Measurements from ENCODE around the gene LRFN4. TPM values are rescaled to one million over a fixed set of nuclear protein-coding genes. Genes with fewer than 3 reads are reported as not detected.
A peak's percentile ranks its signal among the peaks of the same experiment; 100 is the strongest.

LRFN4 gene
- total RNA-seq, 2 donors from 2014 or later: 20.7 to 51.7 TPM

GRCh38 chr11:66868082-66868725 is 11.3 kb downstream of the LRFN4 start:
- H3K27me3 ChIP-seq: no peaks in the 10 kb centered on the region
- H3K9ac ChIP-seq (ENCODE audit: low read depth in 2 of 2, low read length in 2 of 2): no peak overlapping the region
- intact Hi-C loops (cut with DNase I): no loop called here
- no peaks in the 10 kb centered on the region for H3K36me3 ChIP-seq
- H3K27ac ChIP-seq: no peak overlapping the region
- peaks cover 5% of the 10 kb centered on the region for H3K4me1 ChIP-seq
- H3K4me3 ChIP-seq: no peak overlapping the region
- TF ChIP-seq CTCF (IDR thresholded peaks at IDR 0.05): no peak
- no peaks in the 10 kb centered on the region for H3K9me3 ChIP-seq
- DNase-seq: no peak

GRCh38 chr11:66868726-66869566 is 12.1 kb downstream of the LRFN4 start:
- no peaks in the 10 kb centered on the region for H3K36me3 ChIP-seq
- H3K27ac ChIP-seq: no peak overlapping the region
- no peaks in the 10 kb centered on the region for H3K27me3 ChIP-seq
- H3K9ac ChIP-seq (ENCODE audit: low read depth in 2 of 2, low read length in 2 of 2): no peak overlapping the region
- TF ChIP-seq CTCF (IDR thresholded peaks at IDR 0.05): peak; percentile 51
- DNase-seq: peak; percentile 83
- peaks cover 5% of the 10 kb centered on the region for H3K4me1 ChIP-seq
- H3K9me3 ChIP-seq: no peaks in the 10 kb centered on the region
- intact Hi-C loops (cut with DNase I): no loop called here
- H3K4me3 ChIP-seq: no peak overlapping the region

GRCh38 chr11:66869567-66869870 is 12.7 kb downstream of the LRFN4 start:
- no peak overlapping the region for H3K9ac ChIP-seq (ENCODE audit: low read depth in 2 of 2, low read length in 2 of 2)
- no peaks in the 10 kb centered on the region for H3K27me3 ChIP-seq
- intact Hi-C loops (cut with DNase I): no loop called here
- H3K27ac ChIP-seq: no peak overlapping the region
- H3K9me3 ChIP-seq: no peaks in the 10 kb centered on the region
- no peak for TF ChIP-seq CTCF (IDR thresholded peaks at IDR 0.05)
- DNase-seq: no peak
- no peaks in the 10 kb centered on the region for H3K36me3 ChIP-seq
- H3K4me1 ChIP-seq: no peaks in the 10 kb centered on the region
- no peak overlapping the region for H3K4me3 ChIP-seq

- intact Hi-C loops (cut with DNase I): no loop called here
- no peak overlapping the region for H3K4me3 ChIP-seq
- DNase-seq: no peak
- no peak overlapping the region for H3K9ac ChIP-seq (ENCODE audit: low read depth in 2 of 2, low read length in 2 of 2)
- no peak overlapping the region for H3K27ac ChIP-seq
- H3K4me1 ChIP-seq: no peaks in the 10 kb centered on the region
- H3K27me3 ChIP-seq: no peaks in the 10 kb centered on the region
- TF ChIP-seq CTCF (IDR thresholded peaks at IDR 0.05): no peak
- H3K9me3 ChIP-seq: no peaks in the 10 kb centered on the region
- no peaks in the 10 kb centered on the region for H3K36me3 ChIP-seq
Observed at GRCh38 chr11:66870131-66870530, 13.3 kb downstream of the LRFN4 start.

GRCh38 chr11:66870616-66871520 is 14.0 kb downstream of the LRFN4 start:
- Histone ChIP-seq H3K27ac (no peak overlapping the region), H3K4me1 (no peaks in the 10 kb centered on the region), H3K36me3 (no peaks in the 10 kb centered on the region), H3K9me3 (no peaks in the 10 kb centered on the region), H3K9ac (ENCODE audit: low read depth in 2 of 2, low read length in 2 of 2) (no peak overlapping the region), H3K4me3 (no peak overlapping the region), H3K27me3 (no peaks in the 10 kb centered on the region)
- no peak for DNase-seq
- no peak for TF ChIP-seq CTCF (IDR thresholded peaks at IDR 0.05)
- intact Hi-C loops (cut with DNase I): no loop called here
